ENCODE measurements around the gene TOP2A.

GRCh38 chr17:40374821-40375498 lies 42.7 kb downstream of the TOP2A start:
- TF ChIP-seq CTCF (IDR thresholded peaks at IDR 0.05 in 2 of 3, conservative IDR thresholded peaks at IDR 0.05 in 1 of 3; ENCODE audit: insufficient read depth in 2 of 3, low read depth in 1 of 3, low read length in 3 of 3), result no peak
- TF ChIP-seq REST (IDR thresholded peaks at IDR 0.05; ENCODE audit: borderline replicate concordance), result no peak
- no peak for TF ChIP-seq REST (CRISPR knock-in tag; IDR thresholded peaks at IDR 0.05; ENCODE audit: low read depth)
- no peak for TF ChIP-seq RAD51 (IDR thresholded peaks at IDR 0.05; ENCODE audit: borderline replicate concordance, low read depth)
- TF ChIP-seq SMARCC2 (IDR thresholded peaks at IDR 0.05; ENCODE audit: low read depth), result no peak
- TF ChIP-seq SRF (CRISPR knock-in tag; IDR thresholded peaks at IDR 0.05), result no peak
- TF ChIP-seq CBX2 (IDR thresholded peaks at IDR 0.05; ENCODE audit: insufficient read depth, low read length, poor library complexity, severe bottlenecking), result no peak
- TF ChIP-seq ESRRA (IDR thresholded peaks at IDR 0.05; ENCODE audit: borderline replicate concordance, low read depth), result no peak
- TF ChIP-seq HSF4 (CRISPR knock-in tag; IDR thresholded peaks at IDR 0.05; ENCODE audit: borderline replicate concordance), result no peak
- no peak for TF ChIP-seq MTA3 (IDR thresholded peaks at IDR 0.05; ENCODE audit: borderline replicate concordance)
- no peak for TF ChIP-seq POLR2AphosphoS5 (IDR thresholded peaks at IDR 0.05; ENCODE audit: control insufficient read depth, insufficient read depth, low read depth, low read length)
- TF ChIP-seq KDM4B (IDR thresholded peaks at IDR 0.05; ENCODE audit: borderline replicate concordance in 2 of 2, low read depth in 1 of 2), result no peak
- no peak for TF ChIP-seq FOXK2 (conservative IDR thresholded peaks at IDR 0.05 in 1 of 2, IDR thresholded peaks at IDR 0.05 in 1 of 2; ENCODE audit: low read depth in 2 of 2)
